Measurements from ENCODE around the gene RIPOR3. TPM values are rescaled to one million over a fixed set of nuclear protein-coding genes. Genes with fewer than 3 reads are reported as not detected.

Gene RIPOR3
- polyA plus RNA-seq, 2 of the 4 experiments (the other 2 are of a cell fraction) = 0.03 to 0.06 TPM

- no peak overlapping the region for H3K4me2 ChIP-seq
- TF ChIP-seq HOXB5 (CRISPR knock-in tag; IDR thresholded peaks at IDR 0.05) (no peak), CEBPB (IDR thresholded peaks at IDR 0.05) (peak in 1 of 2 experiments; percentile 33; a peak in 1 of 4 replicates)
- ChIA-PET CTCF (interaction anchor here (0.5 to 1.3 kb wide), 3 partner anchors 53 to 85 kb away, joined by 3 to 4 read pairs (median 3); no protein-coding TSS in a partner anchor), POLR2A (no interaction called here)
- DNase-seq (ENCODE audit: low read depth in 1 of 2, low spot score in 1 of 2) (no peak), FAIRE-seq (no peak), ATAC-seq (no peak)
- H3K27ac ChIP-seq = no peak overlapping the region
- H3K9me3 ChIP-seq = no peaks in the 10 kb centered on the region
- H3K4me1 ChIP-seq = peaks cover 3% of the 10 kb centered on the region; the same call in 1 of the 3 replicates
- WGBS (ENCODE audit: missing lambda C conversion rate) = 63% methylated on average over 9 of the region's 9 CpGs
- H3K4me3 ChIP-seq = no peak overlapping the region
These were observed 19.2 kb upstream of the RIPOR3 start for GRCh38 chr20:50710492-50711063.

GRCh38 chr20:50709636-50709973 lies 18.3 kb upstream of the RIPOR3 start:
- Histone ChIP-seq H3K27ac (no peak overlapping the region), H3K4me2 (no peak overlapping the region), H3K4me1 (no peaks in the 10 kb centered on the region), H3K4me3 (no peak overlapping the region), H3K9me3 (no peaks in the 10 kb centered on the region)
- ChIA-PET POLR2A (no interaction called here), CTCF (interaction anchor here (0.6 to 1.2 kb wide), 3 partner anchors 10 to 16 kb away, joined by 3 read pairs; no protein-coding TSS in a partner anchor)
- WGBS (ENCODE audit: missing lambda C conversion rate) = 80% methylated on average over 5 of the region's 5 CpGs
- no peak for TF ChIP-seq CBX2 (IDR thresholded peaks at IDR 0.05; ENCODE audit: borderline replicate concordance, low read depth)
- no peak for TF ChIP-seq TFCP2L1 (CRISPR knock-in tag; IDR thresholded peaks at IDR 0.05)
- TF ChIP-seq CHD4 (IDR thresholded peaks at IDR 0.05; ENCODE audit: borderline replicate concordance) = no peak
- TF ChIP-seq FOXS1 (CRISPR knock-in tag; IDR thresholded peaks at IDR 0.05) = no peak
- no peak for TF ChIP-seq BHLHE40 (IDR thresholded peaks at IDR 0.05; ENCODE audit: low read depth, low read length)
- TF ChIP-seq ZC3H11A (IDR thresholded peaks at IDR 0.05) = no peak
- TF ChIP-seq NR3C1 (IDR thresholded peaks at IDR 0.05) = no peak
- TF ChIP-seq HDAC2 (IDR thresholded peaks at IDR 0.05) = no peak
- no peak for TF ChIP-seq FOSL2 (IDR thresholded peaks at IDR 0.05)
- TF ChIP-seq FOSL2 (CRISPR knock-in tag; IDR thresholded peaks at IDR 0.05) = no peak
- TF ChIP-seq FOSB (CRISPR knock-in tag; IDR thresholded peaks at IDR 0.05) = no peak
- FAIRE-seq (no peak), ATAC-seq (no peak), DNase-seq (ENCODE audit: low read depth in 1 of 2, low spot score in 1 of 2) (no peak)

GRCh38 chr20:50708845-50709635 lies 17.7 kb upstream of the RIPOR3 start:
- no peaks in the 10 kb centered on the region for H3K9me3 ChIP-seq
- DNase-seq (ENCODE audit: low read depth in 1 of 2, low spot score in 1 of 2) (no peak), ATAC-seq (no peak), FAIRE-seq (no peak)
- TF ChIP-seq KDM5A (IDR thresholded peaks at IDR 0.05) (no peak), HES2 (IDR thresholded peaks at IDR 0.05) (no peak), ESRRA (IDR thresholded peaks at IDR 0.05; ENCODE audit: borderline replicate concordance, low read length) (no peak), HOXB13 (CRISPR knock-in tag; IDR thresholded peaks at IDR 0.05; ENCODE audit: low read depth) (no peak), FOXS1 (CRISPR knock-in tag; IDR thresholded peaks at IDR 0.05) (no peak), ZNF302 (CRISPR knock-in tag; IDR thresholded peaks at IDR 0.05) (no peak), SREBF2 (IDR thresholded peaks at IDR 0.05) (no peak), FOSB (CRISPR knock-in tag; IDR thresholded peaks at IDR 0.05) (no peak), ELK1 (IDR thresholded peaks at IDR 0.05; ENCODE audit: low read depth, low read length) (no peak)
- no peak overlapping the region for H3K4me2 ChIP-seq
- no peak overlapping the region for H3K4me3 ChIP-seq
- CTCF ChIA-PET = interaction anchor here (0.6 to 1.2 kb wide), 6 partner anchors 9 to 532 kb away, joined by 3 read pairs; no protein-coding TSS in a partner anchor
- WGBS (ENCODE audit: missing lambda C conversion rate) = 73% methylated on average over 8 of the region's 8 CpGs
- H3K27ac ChIP-seq = no peak overlapping the region
- H3K4me1 ChIP-seq = no peaks in the 10 kb centered on the region
- POLR2A ChIA-PET = no interaction called here
